ENCODE results near the gene APBB1IP. TPM values are rescaled to one million over a fixed set of nuclear protein-coding genes. Genes with fewer than 3 reads are reported as not detected.

The APBB1IP gene
- polyA plus RNA-seq, 3 donors, result 24.6 to 78.7 (median 45.4) TPM

DNA sequence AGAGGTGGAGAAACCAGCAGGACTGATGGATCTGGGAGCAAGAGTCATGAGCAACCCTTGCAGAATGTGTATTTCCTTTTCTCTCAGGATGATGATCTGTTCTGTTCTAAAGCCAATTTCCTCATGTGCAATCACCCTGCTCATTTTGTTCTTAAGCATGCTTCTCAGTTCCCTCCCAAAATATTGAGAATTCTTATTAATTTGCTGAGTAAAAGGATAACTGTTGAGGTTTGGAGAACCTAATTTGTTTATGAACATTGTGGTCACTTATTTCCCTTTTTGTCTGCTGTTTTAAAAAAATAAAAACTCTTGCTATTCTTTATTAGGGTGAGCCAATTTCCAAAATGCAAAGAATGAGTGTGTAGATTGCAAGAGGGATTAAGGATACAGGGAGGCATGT is 106.8 kb downstream of the APBB1IP start:
- TF ChIP-seq, protein P1, sequence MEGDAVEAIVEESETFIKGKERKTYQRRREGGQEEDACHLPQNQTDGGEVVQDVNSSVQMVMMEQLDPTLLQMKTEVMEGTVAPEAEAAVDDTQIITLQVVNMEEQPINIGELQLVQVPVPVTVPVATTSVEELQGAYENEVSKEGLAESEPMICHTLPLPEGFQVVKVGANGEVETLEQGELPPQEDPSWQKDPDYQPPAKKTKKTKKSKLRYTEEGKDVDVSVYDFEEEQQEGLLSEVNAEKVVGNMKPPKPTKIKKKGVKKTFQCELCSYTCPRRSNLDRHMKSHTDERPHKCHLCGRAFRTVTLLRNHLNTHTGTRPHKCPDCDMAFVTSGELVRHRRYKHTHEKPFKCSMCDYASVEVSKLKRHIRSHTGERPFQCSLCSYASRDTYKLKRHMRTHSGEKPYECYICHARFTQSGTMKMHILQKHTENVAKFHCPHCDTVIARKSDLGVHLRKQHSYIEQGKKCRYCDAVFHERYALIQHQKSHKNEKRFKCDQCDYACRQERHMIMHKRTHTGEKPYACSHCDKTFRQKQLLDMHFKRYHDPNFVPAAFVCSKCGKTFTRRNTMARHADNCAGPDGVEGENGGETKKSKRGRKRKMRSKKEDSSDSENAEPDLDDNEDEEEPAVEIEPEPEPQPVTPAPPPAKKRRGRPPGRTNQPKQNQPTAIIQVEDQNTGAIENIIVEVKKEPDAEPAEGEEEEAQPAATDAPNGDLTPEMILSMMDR (IDR thresholded peaks at IDR 0.05), result no peak
- peaks cover 32% of the 10 kb centered on the region for H3K4me1 Mint-ChIP-seq
- no peak overlapping the region for H3K9ac ChIP-seq (ENCODE audit: insufficient read depth, low read length, poor library complexity, severe bottlenecking)
- no peaks in the 10 kb centered on the region for H3K27me3 ChIP-seq (ENCODE audit: control insufficient read depth in 2 of 2, insufficient read depth in 2 of 2, low read length in 2 of 2)
- H3K36me3 ChIP-seq (replicated peaks in 1 of 2; ENCODE audit: control insufficient read depth in 1 of 2, insufficient read depth in 2 of 2, low read length in 2 of 2), result peaks cover 45 to 90% of the 10 kb centered on the region in 2 donors
- peaks cover 30% of the 10 kb centered on the region for H3K79me2 ChIP-seq (ENCODE audit: insufficient read depth, low read length)
- no peak for DNase-seq
- H3K9me3 ChIP-seq (replicated peaks in 1 of 2; ENCODE audit: control insufficient read depth in 1 of 2, insufficient read depth in 1 of 2, low read length in 2 of 2), result no peaks in the 10 kb centered on the region
- H3K36me3 Mint-ChIP-seq, result peaks cover 70 to 84% of the 10 kb centered on the region in 2 donors
- peaks cover 0 to 3% (median 0%) of the 10 kb centered on the region in 7 donors for H3K9me3 Mint-ChIP-seq
- H3K27ac ChIP-seq (ENCODE audit: low read depth in 1 of 2, low read length in 2 of 2), result peak overlapping the region in 1 of 2 donors; percentile 67
- H3K4me3 ChIP-seq (replicated peaks in 1 of 3; ENCODE audit: low read depth in 2 of 3, low read length in 3 of 3), result no peak overlapping the region
- H3K4me2 ChIP-seq (replicated peaks; ENCODE audit: extremely low read depth, low read length, poor library complexity, severe bottlenecking), result no peak overlapping the region
- peaks cover 9 to 15% of the 10 kb centered on the region in 2 donors for H3K4me1 ChIP-seq (ENCODE audit: control insufficient read depth in 1 of 2, insufficient read depth in 2 of 2, low read length in 2 of 2)
- H3K27me3 Mint-ChIP-seq (ENCODE audit: low read depth in 3 of 3), result no peaks in the 10 kb centered on the region
- peaks cover 70% of the 10 kb centered on the region for H4K20me1 ChIP-seq (ENCODE audit: insufficient read depth, low read length)
- no peak overlapping the region for H2AFZ ChIP-seq (ENCODE audit: insufficient read depth, low read depth, low read length, poor library complexity, severe bottlenecking)
- no peak overlapping the region for H3K4me3 Mint-ChIP-seq
- intact Hi-C loops (cut with micrococcal nuclease), result no loop called here
- H3K27ac Mint-ChIP-seq, result peak overlapping the region in 5 of 7 donors; percentile 25 to 84 (median 62)

DNA sequence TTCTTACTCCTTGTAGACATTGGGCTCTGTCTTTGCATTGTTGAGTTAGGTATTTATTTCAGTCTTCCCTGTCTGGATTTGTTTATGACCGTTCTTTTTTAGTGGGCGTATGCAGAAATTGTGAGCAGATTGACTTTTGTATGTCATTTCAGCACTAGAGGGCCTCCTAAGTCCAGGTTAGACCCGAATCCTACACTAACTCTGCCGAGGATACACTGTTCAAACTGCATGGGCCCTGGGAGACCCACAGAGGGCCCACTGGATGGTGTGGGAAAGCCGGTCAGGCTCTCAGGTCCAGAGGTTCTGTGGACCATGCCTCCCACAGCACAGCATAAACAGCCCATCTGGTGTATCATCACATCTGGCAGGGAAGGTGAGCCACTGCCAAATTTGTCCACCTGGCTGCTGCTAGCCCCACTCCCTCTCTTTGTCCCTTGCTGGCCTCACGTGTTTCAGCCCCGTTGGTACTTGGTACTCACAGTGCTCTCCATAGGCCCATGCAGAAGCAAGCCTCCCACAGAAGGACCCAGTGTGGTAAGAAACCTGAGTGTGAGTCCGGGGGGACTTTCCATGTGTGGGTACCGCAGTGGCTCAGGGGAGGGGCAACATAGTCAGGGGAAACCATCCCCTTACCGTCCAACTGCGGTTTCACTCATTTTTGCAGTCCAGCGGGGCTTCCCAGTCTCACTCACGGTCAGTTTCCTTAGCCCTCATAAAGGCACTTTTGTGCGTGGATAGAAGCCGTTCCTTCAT is 112.8 kb downstream of the APBB1IP start:
- Histone ChIP-seq H2AFZ (ENCODE audit: insufficient read depth, low read depth, low read length, poor library complexity, severe bottlenecking) (no peak overlapping the region), H3K36me3 (replicated peaks in 1 of 2; ENCODE audit: control insufficient read depth in 1 of 2, insufficient read depth in 2 of 2, low read length in 2 of 2) (peaks cover 45 to 90% of the 10 kb centered on the region in 2 donors), H4K20me1 (ENCODE audit: insufficient read depth, low read length) (peaks cover 81% of the 10 kb centered on the region), H3K9me3 (replicated peaks in 1 of 2; ENCODE audit: control insufficient read depth in 1 of 2, insufficient read depth in 1 of 2, low read length in 2 of 2) (no peaks in the 10 kb centered on the region), H3K79me2 (ENCODE audit: insufficient read depth, low read length) (peaks cover 44% of the 10 kb centered on the region), H3K4me1 (ENCODE audit: control insufficient read depth in 1 of 2, insufficient read depth in 2 of 2, low read length in 2 of 2) (peaks cover 11 to 23% of the 10 kb centered on the region in 2 donors), H3K27me3 (ENCODE audit: control insufficient read depth in 2 of 2, insufficient read depth in 2 of 2, low read length in 2 of 2) (no peaks in the 10 kb centered on the region), H3K4me3 (replicated peaks in 1 of 3; ENCODE audit: low read depth in 2 of 3, low read length in 3 of 3) (no peak overlapping the region), H3K27ac (ENCODE audit: low read depth in 1 of 2, low read length in 2 of 2) (peak overlapping the region in 1 of 2 donors; percentile 20), H3K4me2 (replicated peaks; ENCODE audit: extremely low read depth, low read length, poor library complexity, severe bottlenecking) (no peak overlapping the region), H3K9ac (ENCODE audit: insufficient read depth, low read length, poor library complexity, severe bottlenecking) (no peak overlapping the region)
- Mint-ChIP-seq H3K27ac (peak overlapping the region in 3 of 7 donors; percentile 3 to 29 (median 28)), H3K36me3 (peaks cover 75 to 85% of the 10 kb centered on the region in 2 donors), H3K4me1 (peaks cover 38% of the 10 kb centered on the region), H3K4me3 (no peak overlapping the region), H3K9me3 (peaks cover 0 to 4% (median 0%) of the 10 kb centered on the region in 7 donors), H3K27me3 (ENCODE audit: low read depth in 3 of 3) (peaks cover 0 to 2% (median 0%) of the 10 kb centered on the region in 3 donors)
- TF ChIP-seq, protein P1 (IDR thresholded peaks at IDR 0.05), result no peak
- WGBS (ENCODE audit: insufficient coverage), result 97% methylated on average over 11 of the region's 15 CpGs
- intact Hi-C loops (cut with micrococcal nuclease), result loop anchor here in 1 of 2 donors (10.0 kb wide), 2 partner anchors 46 to 116 kb away; partner anchors contain the start of gene APBB1IP
- no peak for DNase-seq

All from CD14-positive monocyte (primary cell).